Measurements from ENCODE around the gene PTCH2. TPM values are rescaled to one million over a fixed set of nuclear protein-coding genes. Genes with fewer than 3 reads are reported as not detected.
A peak's percentile ranks its signal among the peaks of the same experiment; 100 is the strongest.

PTCH2 gene
- total and polyA plus RNA-seq, 2 of the 13 experiments (the other 11 are each of a cell fraction or from before 2014, with no cell fraction given): 0.60 to 1.5 TPM

DNA sequence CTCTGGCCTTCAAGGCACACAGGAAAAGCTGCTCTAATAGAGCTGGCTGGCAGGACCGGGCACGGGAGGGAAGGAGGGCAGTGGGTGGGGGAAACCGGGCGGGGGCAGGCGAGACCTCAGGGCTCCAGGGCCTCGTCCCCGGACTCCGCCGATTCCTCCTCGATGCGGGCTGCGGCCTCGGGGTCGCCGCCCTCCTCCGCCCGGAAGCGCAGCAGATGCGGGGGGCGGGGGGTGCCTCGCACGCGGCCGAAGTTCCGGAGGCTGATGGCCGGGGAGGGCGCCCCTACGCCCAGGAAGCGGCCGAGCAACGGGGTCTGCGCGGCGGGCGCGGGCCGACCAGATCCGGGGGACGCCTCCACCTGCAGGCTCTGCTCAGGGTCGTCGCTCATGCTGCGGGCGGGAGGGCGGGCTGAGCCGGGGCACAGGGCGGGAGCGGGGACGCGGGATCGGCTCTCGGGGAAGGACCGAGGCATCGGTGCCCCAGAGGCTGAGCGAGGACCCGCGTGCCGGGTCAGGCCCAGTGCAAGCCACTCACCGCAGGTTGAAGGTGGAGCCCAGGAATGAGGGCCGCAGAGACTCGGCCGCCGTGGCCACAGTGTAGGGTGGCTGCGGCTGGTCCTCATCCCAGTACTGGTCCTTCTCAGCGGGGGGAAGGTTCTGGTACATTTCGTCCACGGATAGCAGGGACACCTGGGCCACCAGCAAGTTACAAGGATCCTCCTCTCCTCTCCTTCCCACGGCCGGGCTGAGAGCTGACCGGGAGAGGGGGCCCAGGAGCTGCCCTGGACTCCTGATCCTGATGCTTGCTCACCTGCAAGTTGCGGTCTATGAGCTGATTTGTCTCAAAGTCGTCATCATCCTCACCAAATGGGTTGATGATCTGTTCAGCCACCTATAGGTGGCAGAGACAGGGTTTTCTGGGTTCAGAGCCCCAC lies 58.7 kb downstream of the PTCH2 start (continued):
- peak; percentile 51; the same call in 1 of the 2 replicates for TF ChIP-seq TMF1 (CRISPR knock-in tag; IDR thresholded peaks at IDR 0.05; ENCODE audit: low read depth)
- TF ChIP-seq, protein P1, sequence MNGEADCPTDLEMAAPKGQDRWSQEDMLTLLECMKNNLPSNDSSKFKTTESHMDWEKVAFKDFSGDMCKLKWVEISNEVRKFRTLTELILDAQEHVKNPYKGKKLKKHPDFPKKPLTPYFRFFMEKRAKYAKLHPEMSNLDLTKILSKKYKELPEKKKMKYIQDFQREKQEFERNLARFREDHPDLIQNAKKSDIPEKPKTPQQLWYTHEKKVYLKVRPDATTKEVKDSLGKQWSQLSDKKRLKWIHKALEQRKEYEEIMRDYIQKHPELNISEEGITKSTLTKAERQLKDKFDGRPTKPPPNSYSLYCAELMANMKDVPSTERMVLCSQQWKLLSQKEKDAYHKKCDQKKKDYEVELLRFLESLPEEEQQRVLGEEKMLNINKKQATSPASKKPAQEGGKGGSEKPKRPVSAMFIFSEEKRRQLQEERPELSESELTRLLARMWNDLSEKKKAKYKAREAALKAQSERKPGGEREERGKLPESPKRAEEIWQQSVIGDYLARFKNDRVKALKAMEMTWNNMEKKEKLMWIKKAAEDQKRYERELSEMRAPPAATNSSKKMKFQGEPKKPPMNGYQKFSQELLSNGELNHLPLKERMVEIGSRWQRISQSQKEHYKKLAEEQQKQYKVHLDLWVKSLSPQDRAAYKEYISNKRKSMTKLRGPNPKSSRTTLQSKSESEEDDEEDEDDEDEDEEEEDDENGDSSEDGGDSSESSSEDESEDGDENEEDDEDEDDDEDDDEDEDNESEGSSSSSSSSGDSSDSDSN (CRISPR knock-in tag; IDR thresholded peaks at IDR 0.05): peak; percentile 95
- TF ChIP-seq MBD4 (IDR thresholded peaks at IDR 0.05; ENCODE audit: borderline replicate concordance, low read length): no peak
- no peak for TF ChIP-seq ZNF282 (IDR thresholded peaks at IDR 0.05; ENCODE audit: partially characterized antibody)
- no peak; the same call in 1 of the 2 replicates for TF ChIP-seq ZNF205 (CRISPR knock-in tag; IDR thresholded peaks at IDR 0.05)
- TF ChIP-seq, protein P2, sequence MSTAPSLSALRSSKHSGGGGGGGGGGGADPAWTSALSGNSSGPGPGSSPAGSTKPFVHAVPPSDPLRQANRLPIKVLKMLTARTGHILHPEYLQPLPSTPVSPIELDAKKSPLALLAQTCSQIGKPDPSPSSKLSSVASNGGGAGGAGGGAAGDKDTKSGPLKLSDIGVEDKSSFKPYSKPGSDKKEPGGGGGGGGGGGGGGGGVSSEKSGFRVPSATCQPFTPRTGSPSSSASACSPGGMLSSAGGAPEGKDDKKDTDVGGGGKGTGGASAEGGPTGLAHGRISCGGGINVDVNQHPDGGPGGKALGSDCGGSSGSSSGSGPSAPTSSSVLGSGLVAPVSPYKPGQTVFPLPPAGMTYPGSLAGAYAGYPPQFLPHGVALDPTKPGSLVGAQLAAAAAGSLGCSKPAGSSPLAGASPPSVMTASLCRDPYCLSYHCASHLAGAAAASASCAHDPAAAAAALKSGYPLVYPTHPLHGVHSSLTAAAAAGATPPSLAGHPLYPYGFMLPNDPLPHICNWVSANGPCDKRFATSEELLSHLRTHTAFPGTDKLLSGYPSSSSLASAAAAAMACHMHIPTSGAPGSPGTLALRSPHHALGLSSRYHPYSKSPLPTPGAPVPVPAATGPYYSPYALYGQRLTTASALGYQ (CRISPR knock-in tag; IDR thresholded peaks at IDR 0.05): peak; percentile 44; the same call in 1 of the 2 replicates
- TF ChIP-seq, protein P3, sequence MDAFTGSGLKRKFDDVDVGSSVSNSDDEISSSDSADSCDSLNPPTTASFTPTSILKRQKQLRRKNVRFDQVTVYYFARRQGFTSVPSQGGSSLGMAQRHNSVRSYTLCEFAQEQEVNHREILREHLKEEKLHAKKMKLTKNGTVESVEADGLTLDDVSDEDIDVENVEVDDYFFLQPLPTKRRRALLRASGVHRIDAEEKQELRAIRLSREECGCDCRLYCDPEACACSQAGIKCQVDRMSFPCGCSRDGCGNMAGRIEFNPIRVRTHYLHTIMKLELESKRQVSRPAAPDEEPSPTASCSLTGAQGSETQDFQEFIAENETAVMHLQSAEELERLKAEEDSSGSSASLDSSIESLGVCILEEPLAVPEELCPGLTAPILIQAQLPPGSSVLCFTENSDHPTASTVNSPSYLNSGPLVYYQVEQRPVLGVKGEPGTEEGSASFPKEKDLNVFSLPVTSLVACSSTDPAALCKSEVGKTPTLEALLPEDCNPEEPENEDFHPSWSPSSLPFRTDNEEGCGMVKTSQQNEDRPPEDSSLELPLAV (CRISPR knock-in tag; conservative IDR thresholded peaks at IDR 0.05; ENCODE audit: low read depth): no peak
- TF ChIP-seq ZFP90 (CRISPR knock-in tag; IDR thresholded peaks at IDR 0.05; ENCODE audit: borderline replicate concordance): no peak
- TF ChIP-seq NCOR1 (IDR thresholded peaks at IDR 0.05; ENCODE audit: borderline replicate concordance, low read length): no peak
- TF ChIP-seq ZNF17 (CRISPR knock-in tag; IDR thresholded peaks at IDR 0.05): no peak
- no peak for TF ChIP-seq ZNF816 (CRISPR knock-in tag; IDR thresholded peaks at IDR 0.05; ENCODE audit: borderline replicate concordance)
- no peak for TF ChIP-seq CEBPG (CRISPR knock-in tag; IDR thresholded peaks at IDR 0.05)
- TF ChIP-seq FOXK2 (IDR thresholded peaks at IDR 0.05): no peak
- TF ChIP-seq ZNF670 (CRISPR knock-in tag; IDR thresholded peaks at IDR 0.05; ENCODE audit: borderline replicate concordance): no peak
- TF ChIP-seq SUZ12 (IDR thresholded peaks at IDR 0.05; ENCODE audit: low read depth, low read length): no peak
- 0 out of 2 replicates have a peak, but pooled peaks have one; percentile 25 for TF ChIP-seq AHR (CRISPR knock-in tag; IDR thresholded peaks at IDR 0.05)
- no peak for TF ChIP-seq HNRNPL (IDR thresholded peaks at IDR 0.05; ENCODE audit: low read depth, low read length)
- TF ChIP-seq ZFAT (CRISPR knock-in tag; conservative IDR thresholded peaks at IDR 0.05): no peak
- no peak for TF ChIP-seq KLF11 (CRISPR knock-in tag; IDR thresholded peaks at IDR 0.05)
- TF ChIP-seq, protein P4, sequence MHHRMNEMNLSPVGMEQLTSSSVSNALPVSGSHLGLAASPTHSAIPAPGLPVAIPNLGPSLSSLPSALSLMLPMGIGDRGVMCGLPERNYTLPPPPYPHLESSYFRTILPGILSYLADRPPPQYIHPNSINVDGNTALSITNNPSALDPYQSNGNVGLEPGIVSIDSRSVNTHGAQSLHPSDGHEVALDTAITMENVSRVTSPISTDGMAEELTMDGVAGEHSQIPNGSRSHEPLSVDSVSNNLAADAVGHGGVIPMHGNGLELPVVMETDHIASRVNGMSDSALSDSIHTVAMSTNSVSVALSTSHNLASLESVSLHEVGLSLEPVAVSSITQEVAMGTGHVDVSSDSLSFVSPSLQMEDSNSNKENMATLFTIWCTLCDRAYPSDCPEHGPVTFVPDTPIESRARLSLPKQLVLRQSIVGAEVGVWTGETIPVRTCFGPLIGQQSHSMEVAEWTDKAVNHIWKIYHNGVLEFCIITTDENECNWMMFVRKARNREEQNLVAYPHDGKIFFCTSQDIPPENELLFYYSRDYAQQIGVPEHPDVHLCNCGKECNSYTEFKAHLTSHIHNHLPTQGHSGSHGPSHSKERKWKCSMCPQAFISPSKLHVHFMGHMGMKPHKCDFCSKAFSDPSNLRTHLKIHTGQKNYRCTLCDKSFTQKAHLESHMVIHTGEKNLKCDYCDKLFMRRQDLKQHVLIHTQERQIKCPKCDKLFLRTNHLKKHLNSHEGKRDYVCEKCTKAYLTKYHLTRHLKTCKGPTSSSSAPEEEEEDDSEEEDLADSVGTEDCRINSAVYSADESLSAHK (CRISPR knock-in tag; IDR thresholded peaks at IDR 0.05; ENCODE audit: borderline replicate concordance): no peak
- no peak for TF ChIP-seq HDAC6 (IDR thresholded peaks at IDR 0.05; ENCODE audit: low read depth, low read length)

All from HepG2 (cell line).